Parathyroid adenoma (tissue), 2 donors: ENCODE measurements around the gene UTF1.

Experiments
- H2AFZ ChIP-seq: fragments of 300-600 bp; sonication (generic); one replicate; pipeline ENCODE4 v1.7.0; 2017; ENCODE audit warnings: antibody characterized with exemption, mild to moderate bottlenecking
- H3K27ac ChIP-seq: fragments of 300-600 bp; sonication (generic); one replicate; pipeline ENCODE4 v1.7.0; 2017
- H3K27me3 ChIP-seq: fragments of 300-600 bp; sonication (generic); one replicate; pipeline ENCODE4 v1.7.0; 2017; ENCODE audit warnings: low read length; ENCODE audit not compliant: control insufficient read depth, insufficient read depth
- H3K36me3 ChIP-seq: fragments of 300-600 bp; sonication (generic); one replicate; pipeline ENCODE4 v1.7.0; 2017; ENCODE audit warnings: low read length; ENCODE audit not compliant: control insufficient read depth, insufficient read depth
- H3K4me1 ChIP-seq: fragments of 300-600 bp; sonication (generic); one replicate; pipeline ENCODE4 v1.7.0; 2017; ENCODE audit warnings: control low read depth
- H3K4me2 ChIP-seq: fragments of 300-600 bp; sonication (generic); one replicate; pipeline ENCODE4 v1.7.0; 2017; ENCODE audit warnings: low read length
- H3K4me3 ChIP-seq: fragments of 300-600 bp; sonication (generic); one replicate; pipeline ENCODE4 v1.7.0; 2017; ENCODE audit warnings: low read depth, low read length
- H3K79me2 ChIP-seq: fragments of 300-600 bp; sonication (generic); one replicate; pipeline ENCODE4 v1.7.0; 2017; ENCODE audit warnings: control low read depth
- H3K9ac ChIP-seq: fragments of 300-600 bp; sonication (generic); one replicate; pipeline ENCODE4 v1.7.0; 2017; ENCODE audit warnings: mild to moderate bottlenecking
- H3K9me3 ChIP-seq: fragments of 300-600 bp; sonication (generic); one replicate; pipeline ENCODE4 v1.7.0; 2017; ENCODE audit warnings: low read length; ENCODE audit not compliant: control insufficient read depth
- TF ChIP-seq, protein P1 (sequence below): fragments of 300-600 bp; sonication (generic); IDR thresholded peaks from one replicate; pipeline ENCODE4 v1.7.0; 2017; ENCODE audit warnings: antibody characterized with exemption, mild to moderate bottlenecking
- donor health status: primary hyperparathyroidism.

Gene UTF1

DNA sequence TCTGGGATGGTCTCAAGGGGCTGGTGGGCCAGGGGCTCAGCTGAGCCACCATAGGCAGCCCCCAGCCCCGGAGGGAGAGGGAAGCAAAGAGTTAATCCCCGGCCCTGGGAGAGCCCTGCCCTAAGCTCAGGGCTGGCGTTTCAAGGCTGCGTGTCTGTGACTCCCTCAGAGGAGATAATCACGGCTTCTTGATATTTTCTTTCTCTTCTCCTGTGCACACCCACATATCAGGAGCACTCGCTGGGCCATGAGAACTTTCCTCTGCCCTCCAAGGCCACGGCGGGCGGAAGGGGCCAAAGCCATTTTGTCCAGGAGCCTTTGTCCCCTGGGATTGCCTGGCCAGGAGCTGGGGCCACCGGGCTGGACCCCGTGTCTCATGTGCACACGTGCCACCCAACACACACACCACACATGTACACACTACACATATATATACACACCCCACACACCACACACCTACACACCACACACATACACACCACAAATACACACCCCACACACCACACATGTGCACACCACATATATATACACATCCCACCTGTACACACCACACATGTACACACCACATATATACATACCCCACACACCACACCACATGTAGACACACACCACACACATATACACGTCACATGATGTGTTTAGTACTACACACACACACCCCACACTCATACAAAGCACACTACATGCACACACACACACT, 24.6 kb downstream of the UTF1 start:
- no peak overlapping the region for H3K4me2 ChIP-seq
- no peaks in the 10 kb centered on the region for H3K4me1 ChIP-seq
- TF ChIP-seq, protein P1, sequence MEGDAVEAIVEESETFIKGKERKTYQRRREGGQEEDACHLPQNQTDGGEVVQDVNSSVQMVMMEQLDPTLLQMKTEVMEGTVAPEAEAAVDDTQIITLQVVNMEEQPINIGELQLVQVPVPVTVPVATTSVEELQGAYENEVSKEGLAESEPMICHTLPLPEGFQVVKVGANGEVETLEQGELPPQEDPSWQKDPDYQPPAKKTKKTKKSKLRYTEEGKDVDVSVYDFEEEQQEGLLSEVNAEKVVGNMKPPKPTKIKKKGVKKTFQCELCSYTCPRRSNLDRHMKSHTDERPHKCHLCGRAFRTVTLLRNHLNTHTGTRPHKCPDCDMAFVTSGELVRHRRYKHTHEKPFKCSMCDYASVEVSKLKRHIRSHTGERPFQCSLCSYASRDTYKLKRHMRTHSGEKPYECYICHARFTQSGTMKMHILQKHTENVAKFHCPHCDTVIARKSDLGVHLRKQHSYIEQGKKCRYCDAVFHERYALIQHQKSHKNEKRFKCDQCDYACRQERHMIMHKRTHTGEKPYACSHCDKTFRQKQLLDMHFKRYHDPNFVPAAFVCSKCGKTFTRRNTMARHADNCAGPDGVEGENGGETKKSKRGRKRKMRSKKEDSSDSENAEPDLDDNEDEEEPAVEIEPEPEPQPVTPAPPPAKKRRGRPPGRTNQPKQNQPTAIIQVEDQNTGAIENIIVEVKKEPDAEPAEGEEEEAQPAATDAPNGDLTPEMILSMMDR: no peak
- H2AFZ ChIP-seq: no peak overlapping the region
- no peak overlapping the region for H3K4me3 ChIP-seq
- no peak overlapping the region for H3K9ac ChIP-seq
- H3K27ac ChIP-seq: no peak overlapping the region
- no peaks in the 10 kb centered on the region for H3K79me2 ChIP-seq
- no peaks in the 10 kb centered on the region for H3K36me3 ChIP-seq
- H3K27me3 ChIP-seq: no peaks in the 10 kb centered on the region
- no peaks in the 10 kb centered on the region for H3K9me3 ChIP-seq

- no peak overlapping the region for H3K27ac ChIP-seq
- no peak overlapping the region for H3K9ac ChIP-seq
- no peaks in the 10 kb centered on the region for H3K79me2 ChIP-seq
- no peaks in the 10 kb centered on the region for H3K9me3 ChIP-seq
- H2AFZ ChIP-seq: no peak overlapping the region
- H3K4me2 ChIP-seq: no peak overlapping the region
- TF ChIP-seq, protein P1: no peak
- no peak overlapping the region for H3K4me3 ChIP-seq
- H3K36me3 ChIP-seq: no peaks in the 10 kb centered on the region
- H3K4me1 ChIP-seq: no peaks in the 10 kb centered on the region
- H3K27me3 ChIP-seq: no peaks in the 10 kb centered on the region
These were observed 25.3 kb downstream of the UTF1 start for GRCh38 chr10:133255323-133255722.

DNA sequence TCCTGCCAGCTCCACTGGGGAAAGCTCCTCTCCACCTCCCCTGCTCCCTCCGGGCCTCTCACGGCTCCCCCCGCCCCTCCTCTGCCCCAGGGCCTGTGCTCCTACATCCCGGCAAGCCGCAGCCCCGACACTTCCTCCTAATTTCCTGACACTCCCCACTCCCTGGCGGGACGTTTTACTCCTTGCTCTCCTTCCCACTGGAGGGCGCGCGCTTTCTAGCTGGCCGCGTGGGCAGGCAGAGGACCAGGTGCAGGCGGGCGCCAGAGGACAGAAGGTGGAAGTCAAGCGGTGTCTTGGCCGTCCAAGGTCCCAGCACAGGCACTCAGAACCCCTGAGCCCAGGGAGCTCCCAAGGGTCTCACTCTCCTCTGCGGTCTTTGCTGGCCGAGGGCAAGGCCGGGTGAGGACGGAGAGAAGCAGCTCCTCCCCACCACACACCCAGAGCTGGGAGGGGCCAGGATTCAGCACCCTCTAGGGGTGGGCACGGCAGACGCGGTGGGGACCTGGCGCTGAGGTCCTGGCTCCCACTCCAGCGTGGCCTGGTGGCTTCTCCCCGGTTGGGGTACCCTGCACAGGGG, 27.6 kb downstream of the UTF1 start:
- Histone ChIP-seq H3K36me3 (no peaks in the 10 kb centered on the region), H3K4me2 (peak overlapping the region; percentile 64), H3K79me2 (no peaks in the 10 kb centered on the region), H3K4me3 (no peak overlapping the region), H3K27ac (no peak overlapping the region), H3K27me3 (no peaks in the 10 kb centered on the region), H3K4me1 (no peaks in the 10 kb centered on the region), H2AFZ (peak overlapping the region; percentile 75), H3K9ac (no peak overlapping the region), H3K9me3 (no peaks in the 10 kb centered on the region)
- TF ChIP-seq, protein P1: peak; percentile 39

DNA sequence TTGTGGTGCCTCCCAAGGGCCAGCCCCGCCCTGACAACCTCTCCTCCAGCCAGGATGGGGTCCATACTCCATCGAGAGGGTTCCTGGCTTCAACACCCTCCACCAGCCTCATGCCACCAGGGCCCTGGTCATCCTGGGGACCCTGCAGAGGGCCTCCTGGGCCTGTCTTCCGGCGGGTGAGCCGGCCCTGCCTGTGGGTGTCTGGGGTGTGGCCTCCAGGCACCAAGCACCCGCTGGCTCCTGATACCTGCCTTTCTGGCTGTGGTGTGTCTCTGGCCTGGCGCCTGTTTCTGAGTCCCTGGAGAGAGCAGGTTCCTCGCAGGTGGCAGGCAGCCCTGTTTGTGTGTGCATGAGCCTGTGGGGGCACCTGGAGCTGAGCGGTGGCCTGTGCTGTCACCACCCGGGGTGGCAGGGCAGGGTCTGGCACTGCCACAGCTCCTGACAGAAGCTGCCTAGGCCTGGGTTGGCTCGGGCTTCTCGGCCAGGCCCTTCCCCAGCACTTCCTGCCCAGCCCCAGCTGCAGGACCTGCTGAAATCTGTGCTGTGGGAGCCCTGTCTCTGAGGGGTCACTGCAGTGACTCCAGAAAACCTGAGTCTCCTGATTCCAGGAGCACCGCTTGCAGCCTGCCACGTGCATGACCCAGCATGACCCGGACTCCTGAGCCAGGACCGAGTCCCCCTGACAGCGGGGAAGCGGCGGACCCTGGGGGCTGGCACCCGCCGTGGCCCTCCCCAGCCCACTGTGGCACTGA, 28.2 kb downstream of the UTF1 start:
- Histone ChIP-seq H3K9ac (no peak overlapping the region), H3K4me2 (no peak overlapping the region), H3K79me2 (no peaks in the 10 kb centered on the region), H3K36me3 (no peaks in the 10 kb centered on the region), H3K27ac (no peak overlapping the region), H3K27me3 (no peaks in the 10 kb centered on the region), H3K4me3 (no peak overlapping the region), H3K9me3 (no peaks in the 10 kb centered on the region), H3K4me1 (no peaks in the 10 kb centered on the region), H2AFZ (peak overlapping the region; percentile 75)
- TF ChIP-seq, protein P1: no peak
